OCI-LY7 (cell line): ENCODE data around the gene SFTPA2.
"Not testable (repeated sequence)": the region's sequence is repeated elsewhere in the genome, so short reads cannot be mapped to it uniquely, and the experiment has no call there.

ENCODE experiments used
- EZH2phosphoT487 ChIP-seq: fragments of 200-600 bp; sonication (generic); IDR thresholded peaks from 2 replicates; pipeline ENCODE4 v1.6.1; 2018; ENCODE audit warnings: low read depth, borderline replicate concordance, mild to moderate bottlenecking, mixed run types, antibody characterized with exemption, low read length, moderate library complexity, mixed read lengths
- TF ChIP-seq, protein P1 (sequence below): fragments of 200-600 bp; sonication (generic); conservative IDR thresholded peaks from 2 replicates; pipeline ENCODE4 v1.5.1; 2014; ENCODE audit warnings: mild to moderate bottlenecking, antibody characterized with exemption, low read length, moderate library complexity, mixed read lengths

DNA sequence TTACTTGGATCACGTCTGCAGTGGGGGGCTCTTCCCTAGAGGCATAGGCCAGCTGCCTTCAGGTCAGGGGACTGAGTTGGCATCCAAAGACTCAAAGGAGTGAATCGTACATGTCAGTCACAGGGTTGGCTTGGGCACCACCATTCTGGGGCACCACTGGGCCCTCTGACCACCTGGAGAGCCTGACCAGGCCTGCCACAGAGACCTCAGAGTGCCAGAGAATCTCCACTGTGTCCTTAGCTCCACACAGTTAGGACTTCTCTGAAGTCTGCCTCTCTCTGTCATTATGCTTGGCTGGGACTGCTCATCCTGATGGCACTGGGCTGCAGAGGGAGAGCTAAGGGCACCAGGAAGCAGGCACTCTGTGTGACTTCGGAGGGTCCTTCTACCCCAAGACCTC is 34.4 kb upstream of the SFTPA2 start:
- TF ChIP-seq, protein P1, sequence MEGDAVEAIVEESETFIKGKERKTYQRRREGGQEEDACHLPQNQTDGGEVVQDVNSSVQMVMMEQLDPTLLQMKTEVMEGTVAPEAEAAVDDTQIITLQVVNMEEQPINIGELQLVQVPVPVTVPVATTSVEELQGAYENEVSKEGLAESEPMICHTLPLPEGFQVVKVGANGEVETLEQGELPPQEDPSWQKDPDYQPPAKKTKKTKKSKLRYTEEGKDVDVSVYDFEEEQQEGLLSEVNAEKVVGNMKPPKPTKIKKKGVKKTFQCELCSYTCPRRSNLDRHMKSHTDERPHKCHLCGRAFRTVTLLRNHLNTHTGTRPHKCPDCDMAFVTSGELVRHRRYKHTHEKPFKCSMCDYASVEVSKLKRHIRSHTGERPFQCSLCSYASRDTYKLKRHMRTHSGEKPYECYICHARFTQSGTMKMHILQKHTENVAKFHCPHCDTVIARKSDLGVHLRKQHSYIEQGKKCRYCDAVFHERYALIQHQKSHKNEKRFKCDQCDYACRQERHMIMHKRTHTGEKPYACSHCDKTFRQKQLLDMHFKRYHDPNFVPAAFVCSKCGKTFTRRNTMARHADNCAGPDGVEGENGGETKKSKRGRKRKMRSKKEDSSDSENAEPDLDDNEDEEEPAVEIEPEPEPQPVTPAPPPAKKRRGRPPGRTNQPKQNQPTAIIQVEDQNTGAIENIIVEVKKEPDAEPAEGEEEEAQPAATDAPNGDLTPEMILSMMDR, result not testable (repeated sequence)
- not testable (repeated sequence) for TF ChIP-seq EZH2phosphoT487
